ENCODE results near the gene TCEANC2.
A peak's percentile ranks its signal among the peaks of the same experiment; 100 is the strongest.
"Not testable (repeated sequence)": the region's sequence is repeated elsewhere in the genome, so short reads cannot be mapped to it uniquely, and the experiment has no call there.

Gene TCEANC2

DNA sequence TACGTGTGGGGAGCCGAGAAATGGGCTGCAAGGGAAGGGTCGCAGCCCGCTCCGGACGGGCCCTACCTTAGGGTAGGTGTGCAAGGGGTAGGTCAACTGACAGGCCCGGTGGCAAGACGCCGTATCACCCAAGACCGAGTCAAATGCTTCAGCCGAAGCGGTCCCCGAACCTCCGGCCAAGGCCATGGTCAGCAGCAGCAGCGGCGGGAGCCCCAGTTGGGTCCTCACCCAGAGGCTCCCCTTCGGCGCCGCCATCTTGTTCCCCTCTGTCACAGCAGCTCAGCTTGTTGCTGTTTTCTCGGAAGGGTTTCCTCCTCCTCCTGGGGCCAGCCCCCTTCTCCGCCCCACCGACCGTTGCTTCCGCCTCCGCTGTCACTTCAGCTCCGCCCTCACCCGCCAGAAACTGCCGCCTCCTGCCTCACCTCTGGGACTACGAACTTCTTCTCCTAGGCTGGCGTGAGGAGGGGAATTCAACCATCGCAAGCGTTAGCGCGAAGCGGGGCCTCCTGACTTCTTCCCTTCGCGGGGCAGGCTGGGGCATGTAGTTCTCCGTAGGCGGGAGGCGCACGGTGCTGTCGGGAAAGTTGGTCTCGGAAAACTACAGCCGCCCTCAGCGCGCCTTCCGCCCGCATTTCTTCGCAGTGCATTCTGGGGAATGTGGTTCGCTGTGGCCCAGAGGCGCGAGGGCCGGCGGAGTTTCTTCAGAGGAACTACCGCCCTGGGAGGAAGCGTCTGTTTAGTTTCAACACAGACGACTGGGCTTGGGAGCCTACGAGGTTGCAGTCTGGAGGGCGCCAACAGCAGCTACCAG is at the start of gene TCEANC2, which contains the start of gene TMEM59:
TCEANC2 (plus strand) TSS at position 675 of the 811 bp plus-strand sequence. CDS start 815 bp downstream, outside the sequence.
TMEM59 (minus strand) TSS at position 271 of the 811 bp plus-strand sequence; CDS start at position 255, 16 bp downstream.
- DNase-seq (ENCODE audit: low read depth) = peak; percentile 99
- TF ChIP-seq, protein P1, sequence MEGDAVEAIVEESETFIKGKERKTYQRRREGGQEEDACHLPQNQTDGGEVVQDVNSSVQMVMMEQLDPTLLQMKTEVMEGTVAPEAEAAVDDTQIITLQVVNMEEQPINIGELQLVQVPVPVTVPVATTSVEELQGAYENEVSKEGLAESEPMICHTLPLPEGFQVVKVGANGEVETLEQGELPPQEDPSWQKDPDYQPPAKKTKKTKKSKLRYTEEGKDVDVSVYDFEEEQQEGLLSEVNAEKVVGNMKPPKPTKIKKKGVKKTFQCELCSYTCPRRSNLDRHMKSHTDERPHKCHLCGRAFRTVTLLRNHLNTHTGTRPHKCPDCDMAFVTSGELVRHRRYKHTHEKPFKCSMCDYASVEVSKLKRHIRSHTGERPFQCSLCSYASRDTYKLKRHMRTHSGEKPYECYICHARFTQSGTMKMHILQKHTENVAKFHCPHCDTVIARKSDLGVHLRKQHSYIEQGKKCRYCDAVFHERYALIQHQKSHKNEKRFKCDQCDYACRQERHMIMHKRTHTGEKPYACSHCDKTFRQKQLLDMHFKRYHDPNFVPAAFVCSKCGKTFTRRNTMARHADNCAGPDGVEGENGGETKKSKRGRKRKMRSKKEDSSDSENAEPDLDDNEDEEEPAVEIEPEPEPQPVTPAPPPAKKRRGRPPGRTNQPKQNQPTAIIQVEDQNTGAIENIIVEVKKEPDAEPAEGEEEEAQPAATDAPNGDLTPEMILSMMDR (conservative IDR thresholded peaks at IDR 0.05; ENCODE audit: low read length) = no peak
- peak within 1 kb of the TSS; percentile 91 for H3K4me3 ChIP-seq (ENCODE audit: low read length)

DNA sequence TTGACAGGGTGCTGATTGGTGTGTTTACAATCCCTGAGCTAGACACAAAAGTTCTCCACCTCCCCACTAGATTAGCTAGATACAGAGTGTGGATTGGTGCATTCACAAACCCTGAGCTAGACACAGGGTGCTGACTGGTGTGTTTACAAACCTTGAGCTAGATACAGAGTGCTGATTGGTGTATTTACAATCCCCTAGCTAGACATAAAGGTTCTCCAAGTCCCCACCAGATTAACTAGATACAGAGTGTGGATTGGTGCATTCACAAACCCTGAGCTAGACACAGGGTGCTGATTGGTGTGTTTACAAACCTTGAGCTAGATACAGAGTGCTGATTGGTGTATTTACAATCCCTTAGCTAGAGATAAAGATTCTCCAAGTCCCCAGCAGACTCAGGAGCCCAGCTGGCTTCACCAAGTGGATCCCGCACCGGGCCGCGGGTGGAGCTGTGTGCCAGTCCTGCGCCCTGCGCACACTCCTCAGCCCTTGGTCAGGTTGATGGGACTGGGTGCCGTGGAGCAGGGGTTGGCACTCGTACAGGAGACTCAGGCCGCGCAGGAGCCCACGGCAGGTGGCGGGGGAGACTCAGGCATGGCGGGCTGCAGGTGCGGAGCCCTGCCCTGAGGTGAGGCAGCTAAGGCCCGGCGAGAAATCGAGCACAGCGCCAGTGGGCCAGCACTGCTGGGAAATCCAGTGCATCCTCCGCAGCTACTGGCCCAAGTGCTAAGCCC is 49.5 kb upstream of the TCEANC2 start:
- not testable (repeated sequence) for H3K4me3 ChIP-seq (ENCODE audit: low read length); DNase-seq (ENCODE audit: low read depth)

DNA sequence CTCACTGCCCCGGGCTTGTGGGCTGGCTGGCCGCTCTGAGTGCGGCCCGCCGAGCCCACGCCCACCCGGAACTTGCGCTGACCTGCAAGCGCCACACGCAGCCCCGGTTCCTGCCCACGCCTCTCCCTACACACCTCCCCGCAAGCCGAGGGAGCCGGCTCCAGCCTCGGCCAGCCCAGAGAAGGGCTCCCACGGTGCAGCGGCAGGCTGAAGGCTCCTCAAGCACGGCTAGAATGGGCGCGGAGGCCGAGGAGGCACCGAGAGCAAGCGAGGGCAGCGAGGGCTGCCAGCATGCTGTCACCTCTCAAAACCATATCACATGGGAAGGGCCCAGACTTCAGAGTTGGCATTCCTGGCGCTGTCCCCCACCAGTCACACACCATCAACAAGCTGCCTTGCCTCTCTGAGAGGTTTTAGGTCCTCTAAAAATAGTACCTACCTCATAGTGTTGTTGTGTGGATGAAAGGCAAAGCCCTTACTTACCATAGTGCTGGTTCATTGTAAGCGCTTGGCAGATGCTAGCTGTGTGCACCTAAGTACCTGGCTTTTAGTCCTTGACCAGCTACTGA is 48.8 kb upstream of the TCEANC2 start:
- TF ChIP-seq, protein P1 (conservative IDR thresholded peaks at IDR 0.05; ENCODE audit: low read length) = no peak
- no peak for DNase-seq (ENCODE audit: low read depth)
- no peak overlapping the region for H3K4me3 ChIP-seq (ENCODE audit: low read length)

DNA sequence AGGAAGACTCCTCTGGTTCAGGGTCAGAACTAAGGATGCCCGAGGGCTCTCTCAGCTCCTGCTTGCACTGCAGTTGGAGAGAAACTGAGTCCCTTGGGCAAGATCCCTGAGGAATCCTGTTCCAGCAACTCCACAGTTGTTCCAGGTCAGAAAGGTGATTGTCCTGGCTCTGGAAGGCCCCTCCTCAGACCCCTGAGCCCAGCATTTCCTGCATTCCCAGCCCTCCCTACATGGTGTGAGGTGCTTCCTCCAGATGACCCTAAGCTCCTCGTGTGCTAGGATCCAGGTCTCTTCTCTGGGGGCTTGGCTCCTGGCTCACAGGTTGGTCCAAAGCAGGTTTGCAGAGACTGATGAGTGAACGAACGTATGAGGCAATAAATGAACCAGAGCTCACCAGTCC is 46.9 kb upstream of the TCEANC2 start:
- TF ChIP-seq, protein P1 (conservative IDR thresholded peaks at IDR 0.05; ENCODE audit: low read length) = no peak
- no peak overlapping the region for H3K4me3 ChIP-seq (ENCODE audit: low read length)
- no peak for DNase-seq (ENCODE audit: low read depth)

DNA sequence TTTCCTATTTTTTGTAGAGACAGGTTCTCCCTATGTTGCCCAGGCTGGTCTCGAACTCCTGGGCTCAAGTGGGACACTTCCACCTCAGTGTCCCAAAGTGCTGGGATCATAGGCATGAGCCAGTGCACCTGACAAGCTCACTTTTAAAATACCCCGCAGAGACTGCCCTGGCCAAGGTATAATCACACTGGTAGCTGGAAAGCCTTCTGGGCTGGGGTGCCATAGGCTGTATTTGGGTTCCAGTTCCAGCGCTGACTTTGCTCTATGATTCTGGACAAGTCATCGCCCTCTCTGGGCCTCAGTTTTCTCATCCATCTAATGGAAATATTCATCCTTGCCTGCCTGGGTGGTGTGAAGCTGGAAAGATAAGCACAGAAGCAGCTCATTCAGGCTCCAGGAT is 45.8 kb upstream of the TCEANC2 start:
- TF ChIP-seq, protein P1 (conservative IDR thresholded peaks at IDR 0.05; ENCODE audit: low read length) = no peak
- no peak overlapping the region for H3K4me3 ChIP-seq (ENCODE audit: low read length)
- no peak for DNase-seq (ENCODE audit: low read depth)

DNA sequence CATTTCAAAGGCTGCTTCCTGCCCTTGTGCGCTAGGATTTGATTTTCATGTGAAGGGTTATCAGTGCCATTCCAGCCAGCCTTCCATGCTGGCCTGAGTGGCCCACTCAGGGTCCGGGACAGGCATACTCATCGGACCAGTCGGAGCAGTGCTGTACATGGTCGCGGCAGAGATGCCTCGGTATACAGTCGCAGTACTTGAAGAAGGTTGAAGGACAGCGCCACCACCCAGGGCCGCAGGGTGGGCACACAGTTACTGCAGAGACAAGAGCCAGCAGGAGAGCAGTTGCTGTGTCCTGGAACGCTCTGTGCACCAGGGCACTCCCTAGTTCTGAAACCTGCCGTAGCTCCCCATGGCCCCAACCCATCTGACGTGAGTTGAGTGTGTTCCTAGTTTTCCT is 44.5 kb upstream of the TCEANC2 start:
- no peak overlapping the region for H3K4me3 ChIP-seq (ENCODE audit: low read length)
- DNase-seq (ENCODE audit: low read depth) = no peak
- TF ChIP-seq, protein P1 (conservative IDR thresholded peaks at IDR 0.05; ENCODE audit: low read length) = no peak

DNA sequence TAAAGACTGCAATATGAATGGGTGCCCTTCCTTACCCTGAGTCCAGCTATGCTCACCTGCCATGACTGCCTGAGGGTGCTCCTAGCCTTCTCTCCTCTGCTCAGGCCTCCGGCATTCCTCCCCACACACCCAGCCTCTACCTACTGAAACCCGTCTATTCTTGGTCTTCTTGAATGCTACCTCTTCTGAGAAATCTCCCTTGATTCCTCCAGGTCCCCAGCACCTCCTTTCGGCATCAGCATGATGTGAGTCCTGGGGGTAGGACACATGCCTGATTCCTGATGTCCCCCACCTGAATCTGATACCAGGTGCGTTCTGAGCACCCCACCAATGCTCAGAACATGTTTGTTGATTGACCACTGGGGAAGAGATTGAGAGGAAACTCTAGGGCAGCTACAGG is 44.0 kb upstream of the TCEANC2 start:
- DNase-seq (ENCODE audit: low read depth) = no peak
- TF ChIP-seq, protein P1 (conservative IDR thresholded peaks at IDR 0.05; ENCODE audit: low read length) = no peak
- H3K4me3 ChIP-seq (ENCODE audit: low read length) = no peak overlapping the region

Data from AG10803 (cell line).